Amniotic stem cell (primary cell): ENCODE measurements around the gene PPA1.
"Not testable (repeated sequence)": the region's sequence is repeated elsewhere in the genome, so short reads cannot be mapped to it uniquely, and the experiment has no call there.

Experiments used
- DNase-seq: peaks from one replicate; lab custom pipeline; 2025; lab: John Stamatoyannopoulos, UW

PPA1 gene

DNA sequence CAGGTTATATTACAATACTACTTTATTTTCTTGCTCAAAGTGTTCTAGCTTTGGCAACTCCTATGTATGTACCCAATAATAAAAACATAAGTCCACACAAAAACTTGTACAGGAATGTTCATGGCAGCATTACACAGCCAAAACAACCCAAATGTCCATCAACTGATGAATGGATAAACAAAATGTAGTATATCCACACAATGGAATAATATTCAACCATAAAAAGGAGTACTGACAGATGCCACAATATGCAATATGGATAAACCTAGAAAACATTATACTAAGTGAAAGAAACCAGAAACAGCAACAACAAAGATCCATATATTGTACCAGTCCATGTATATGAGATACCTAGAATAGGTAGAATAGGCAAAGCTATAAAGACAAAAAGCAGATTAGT, 21.0 kb downstream of the PPA1 start:
- DNase-seq, result no peak

DNA sequence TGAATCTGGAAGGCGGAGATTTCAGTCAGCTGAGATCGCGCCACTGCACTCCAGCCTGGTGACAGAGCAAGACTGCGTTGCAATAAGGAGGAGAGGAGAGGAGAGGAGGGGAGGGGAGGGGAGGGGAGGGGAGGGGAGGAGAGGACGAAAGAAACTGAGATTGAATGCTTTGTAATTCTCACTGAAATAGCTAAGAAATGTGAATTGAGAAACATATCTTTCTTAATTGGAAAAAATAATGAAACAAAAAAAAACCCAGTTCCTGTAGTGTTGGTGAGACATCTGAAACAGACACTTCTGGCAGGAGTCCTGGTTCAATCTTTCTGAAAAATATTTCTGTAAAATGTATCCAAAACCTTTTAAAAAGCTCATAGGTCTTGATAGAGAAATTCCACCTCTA, 26.5 kb downstream of the PPA1 start:
- no peak for DNase-seq

DNA sequence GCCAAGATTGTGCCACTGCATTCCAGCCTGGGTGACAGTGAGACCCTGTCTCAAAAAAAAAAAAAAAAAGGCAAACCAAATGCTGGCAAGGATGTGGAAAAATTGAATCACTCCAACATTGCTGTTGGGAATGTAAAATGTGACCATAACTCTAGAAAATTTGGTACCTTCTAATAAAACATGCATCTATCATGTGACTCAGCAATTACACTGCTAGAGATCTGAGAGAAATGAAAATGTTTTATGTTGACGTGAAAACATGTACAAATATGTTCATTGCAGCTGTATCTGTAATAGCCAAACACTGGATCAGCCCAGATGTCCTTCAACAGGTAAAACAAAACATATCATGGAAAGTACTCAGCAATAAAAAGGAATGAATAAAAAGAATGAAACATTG, 32.1 kb downstream of the PPA1 start:
- no peak for DNase-seq

DNA sequence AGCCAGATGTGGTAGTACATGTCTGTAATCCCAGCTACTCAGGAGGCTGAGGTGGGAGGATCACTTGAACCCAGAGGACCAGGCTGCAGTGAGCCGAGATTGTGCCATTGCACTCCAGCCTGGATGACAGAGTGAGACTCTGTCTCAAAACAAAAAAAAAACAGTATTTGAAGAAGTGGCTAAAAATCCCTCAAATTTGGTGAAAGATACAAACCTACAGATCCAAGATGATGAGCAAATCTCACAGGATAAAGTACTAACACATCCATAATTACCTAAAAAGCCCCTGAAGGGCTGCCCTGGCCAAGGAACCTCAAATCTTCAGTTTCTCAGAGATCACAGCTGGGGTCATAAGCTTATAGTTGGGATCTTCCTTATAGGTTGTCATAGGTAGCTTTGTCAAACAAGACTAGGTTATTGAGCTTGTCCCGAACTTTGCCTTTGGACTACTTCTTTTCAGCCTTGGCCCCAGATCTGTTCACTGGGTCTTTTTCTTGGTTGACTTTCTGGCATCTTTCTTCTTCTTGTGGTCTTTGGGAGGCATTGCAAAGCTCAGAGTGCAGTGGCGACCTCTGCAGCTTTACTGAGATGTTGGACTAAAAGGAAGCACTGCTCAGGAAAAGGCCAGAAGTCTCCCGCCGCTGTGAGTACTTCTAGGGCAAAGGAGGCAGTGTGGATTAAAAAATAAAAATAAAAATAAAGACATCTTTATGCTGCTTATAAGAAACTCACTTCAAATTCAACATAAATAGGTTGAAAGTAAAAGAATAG, 34.3 kb downstream of the PPA1 start:
- DNase-seq, result no peak

DNA sequence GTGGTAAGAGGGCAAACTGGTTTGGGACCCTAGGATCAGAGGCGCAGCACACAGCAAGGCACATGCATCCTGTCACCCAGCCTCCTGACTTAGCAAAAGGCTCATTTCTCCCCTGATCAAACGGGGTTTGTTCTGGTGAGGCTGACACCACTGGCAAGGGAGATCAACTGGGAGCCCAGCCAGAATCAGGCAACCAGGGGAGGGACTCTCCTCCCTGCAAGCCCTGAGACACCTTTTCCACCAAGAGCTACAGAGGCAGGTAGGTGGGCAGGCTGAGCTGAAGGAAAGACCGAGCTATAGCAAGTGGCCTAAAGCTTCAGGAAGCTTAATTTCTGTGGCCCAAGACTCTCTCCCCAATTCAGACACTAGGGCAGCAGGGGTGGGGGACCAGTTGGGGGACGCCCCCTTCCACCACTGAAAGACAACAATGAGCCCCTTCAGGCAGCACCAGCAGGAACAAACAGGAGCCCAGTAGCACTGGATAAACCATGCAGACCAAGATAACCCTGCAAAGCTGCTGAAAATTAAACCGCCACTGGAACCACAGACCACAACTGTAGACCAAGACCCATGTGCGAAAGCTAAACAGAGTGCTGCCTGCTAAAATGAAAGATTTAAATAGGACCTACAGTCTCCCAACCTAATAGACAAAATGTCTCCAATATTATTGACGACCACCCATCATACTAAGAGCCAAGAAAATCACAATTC, 35.8 kb downstream of the PPA1 start:
- no peak for DNase-seq

DNA sequence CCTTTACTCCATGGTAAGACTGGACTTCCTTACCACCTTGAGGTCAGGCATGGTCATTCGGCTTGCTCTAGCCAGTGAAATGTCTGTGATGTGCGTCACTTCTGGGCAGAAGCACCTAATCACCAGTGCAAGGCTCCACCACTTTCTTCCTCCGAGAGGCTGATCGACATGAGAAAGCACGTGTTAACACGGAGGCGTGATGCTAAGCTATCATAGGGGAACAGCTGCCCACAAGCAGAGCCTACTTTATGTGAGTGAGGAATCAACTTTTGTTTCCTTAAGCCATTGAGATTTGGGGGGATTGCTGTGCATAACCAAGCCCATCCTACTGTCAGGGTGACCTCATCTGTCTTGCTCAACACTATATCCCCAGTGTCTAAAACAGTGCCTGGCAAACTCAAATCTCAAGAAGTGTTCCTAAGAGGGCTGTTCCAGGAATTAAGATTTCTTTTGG, 39.8 kb downstream of the PPA1 start:
- DNase-seq, result no peak

DNA sequence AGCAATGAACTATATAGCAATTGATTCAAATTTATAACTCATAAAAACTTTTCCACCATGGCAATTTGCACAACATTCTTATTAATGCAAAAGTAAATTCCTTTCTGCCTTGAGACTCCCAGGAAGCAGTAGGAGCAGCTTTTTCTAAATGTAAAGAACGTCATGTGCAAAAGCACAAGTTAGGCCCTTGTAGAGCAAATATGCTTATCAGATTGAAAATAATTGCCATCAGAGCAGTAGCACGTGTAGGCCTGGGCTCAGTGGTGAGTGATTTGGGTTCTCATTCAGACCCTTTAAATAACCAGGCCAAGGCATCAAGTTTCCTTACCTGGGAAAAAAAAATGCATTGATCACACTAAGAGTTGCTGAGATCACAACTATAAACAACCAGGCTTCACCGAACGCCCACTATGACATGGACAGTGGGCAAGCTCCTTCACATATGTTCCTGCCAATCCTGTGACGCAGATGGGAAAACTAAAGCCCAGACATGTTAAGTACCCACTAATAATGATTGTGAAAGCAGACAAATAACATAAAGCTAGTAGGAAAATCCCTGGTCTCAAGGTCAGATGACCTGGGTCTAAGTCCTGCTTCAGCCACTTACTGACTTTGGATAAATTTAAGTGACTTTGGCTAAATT, 40.8 kb downstream of the PPA1 start:
- no peak for DNase-seq

DNA sequence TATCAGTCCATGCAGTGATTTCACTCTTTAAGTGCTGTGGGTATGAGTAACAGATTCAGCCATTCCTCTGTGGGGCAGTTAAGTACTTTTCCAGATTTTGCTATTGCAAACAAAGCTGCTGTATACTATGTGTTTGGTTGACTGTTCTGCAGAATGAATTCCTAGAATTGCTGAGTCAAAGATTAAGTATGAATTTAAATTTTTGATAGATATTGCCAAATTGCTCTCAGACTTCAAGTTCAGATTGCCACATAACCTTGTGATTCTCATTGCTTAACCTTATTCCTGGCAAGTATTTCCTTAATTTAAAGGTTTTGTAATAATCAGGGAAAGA, 41.3 kb downstream of the PPA1 start:
- peak; percentile 74 for DNase-seq

DNA sequence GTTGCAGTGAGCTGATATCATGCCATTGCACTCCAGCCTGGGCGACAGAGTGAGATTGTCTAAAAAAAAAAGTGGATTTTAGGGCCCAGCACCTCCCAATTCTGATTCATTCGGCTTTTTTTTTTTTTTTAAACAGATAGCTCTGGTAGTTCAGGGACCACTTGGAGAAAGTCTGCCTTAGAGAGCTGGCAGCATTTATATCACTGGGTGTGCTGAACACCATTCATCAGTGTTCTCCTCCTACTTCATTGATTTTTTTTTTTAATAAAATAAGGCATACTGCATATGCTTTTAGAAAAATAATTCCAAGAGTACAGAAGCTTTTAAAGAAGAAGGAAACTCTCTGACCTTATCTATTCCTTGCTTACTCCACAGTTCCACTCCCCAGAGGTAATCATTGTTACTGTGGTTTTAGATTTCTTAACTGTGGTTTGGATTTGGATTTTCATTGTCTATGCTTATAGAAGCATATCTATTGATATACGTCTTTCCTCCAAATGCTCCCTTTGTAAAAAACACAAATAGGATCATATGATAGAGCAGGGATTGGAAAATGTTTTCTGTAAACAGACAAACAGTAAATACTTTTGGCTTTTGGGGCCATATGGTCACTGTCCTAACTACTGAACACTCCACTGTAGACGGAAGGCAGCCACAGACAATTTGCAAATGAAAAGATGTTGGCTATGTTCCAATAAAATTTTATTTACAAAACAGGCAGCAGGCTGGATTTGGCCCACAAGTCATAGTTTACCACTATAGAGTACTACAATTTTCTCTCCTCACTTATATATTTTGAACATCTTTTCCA, 41.9 kb downstream of the PPA1 start:
- DNase-seq, result no peak

DNA sequence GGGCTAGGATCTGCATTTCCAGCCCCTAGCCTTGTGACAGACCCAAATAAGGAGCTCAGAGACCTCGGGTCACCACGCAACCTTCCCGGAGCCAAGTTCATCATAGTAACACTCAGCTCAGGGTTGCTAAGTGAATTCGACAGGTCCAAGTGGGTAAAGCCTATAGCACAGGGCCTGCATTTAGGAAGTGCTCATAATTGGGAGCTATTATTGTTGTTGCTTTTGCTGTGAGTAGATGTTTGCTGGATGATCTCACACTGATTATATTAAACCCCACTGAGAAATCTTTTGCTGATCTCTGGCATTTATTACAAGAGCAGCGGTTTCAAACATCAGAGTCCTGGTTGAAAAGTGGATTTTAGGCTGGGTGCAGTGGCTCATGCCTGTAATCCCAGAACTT, 42.6 kb downstream of the PPA1 start:
- no peak for DNase-seq

DNA sequence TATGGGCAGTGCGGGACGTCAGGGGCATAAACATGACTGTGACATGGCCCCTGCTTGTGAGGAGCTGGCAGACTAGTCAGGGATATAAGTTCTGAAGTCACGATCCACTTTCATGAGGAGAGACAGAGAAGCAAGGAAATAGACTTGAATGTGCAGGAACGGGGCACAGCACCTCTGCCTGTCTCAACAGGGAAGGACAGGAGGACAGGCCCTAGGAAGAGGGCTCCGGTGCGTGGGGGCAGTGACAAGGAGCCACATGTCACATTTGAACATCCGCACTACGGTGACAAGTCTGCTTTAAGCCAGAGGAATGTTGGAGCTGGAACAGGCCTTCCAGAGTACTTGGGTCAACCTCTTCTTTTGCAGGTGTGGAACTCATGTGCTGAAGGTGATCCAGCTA, 43.1 kb downstream of the PPA1 start:
- DNase-seq, result no peak

DNA sequence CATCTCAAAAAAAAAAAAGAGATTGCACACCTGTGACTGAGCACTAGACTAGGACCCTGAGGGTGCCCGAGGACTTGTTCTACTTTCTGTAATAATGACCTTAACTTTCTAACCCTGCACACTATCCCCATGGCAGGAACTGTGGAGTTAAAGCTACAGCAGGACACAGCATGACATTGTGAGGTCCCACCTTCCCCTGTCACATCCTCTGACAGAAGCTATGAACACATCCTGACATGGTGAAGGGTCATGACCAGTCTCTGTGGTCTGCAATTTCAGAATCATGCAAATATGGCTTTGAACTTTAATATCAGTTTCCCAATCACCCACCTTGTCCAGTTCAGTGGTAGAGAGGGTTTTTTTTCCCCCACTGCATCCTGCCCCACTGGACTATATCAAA, 44.5 kb downstream of the PPA1 start:
- DNase-seq, result no peak

DNA sequence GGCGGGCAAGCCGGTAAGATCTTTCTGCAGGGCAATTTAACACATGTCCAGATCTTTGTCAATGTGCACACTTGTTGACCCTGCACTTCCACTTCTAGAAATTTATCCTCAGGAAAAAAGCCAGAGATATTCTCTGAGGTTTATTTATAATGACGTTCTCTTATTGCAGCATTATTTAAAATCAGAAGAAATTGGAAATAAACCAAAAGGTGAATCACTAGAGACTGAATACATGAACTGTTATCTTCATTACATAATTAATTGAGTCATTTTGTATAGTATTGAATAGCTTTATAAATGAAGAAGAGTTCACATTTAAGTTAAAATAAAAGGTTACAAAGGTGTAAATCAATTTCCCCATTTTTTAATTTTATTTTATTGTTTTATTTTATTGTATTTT, 46.7 kb downstream of the PPA1 start:
- no peak for DNase-seq

DNA sequence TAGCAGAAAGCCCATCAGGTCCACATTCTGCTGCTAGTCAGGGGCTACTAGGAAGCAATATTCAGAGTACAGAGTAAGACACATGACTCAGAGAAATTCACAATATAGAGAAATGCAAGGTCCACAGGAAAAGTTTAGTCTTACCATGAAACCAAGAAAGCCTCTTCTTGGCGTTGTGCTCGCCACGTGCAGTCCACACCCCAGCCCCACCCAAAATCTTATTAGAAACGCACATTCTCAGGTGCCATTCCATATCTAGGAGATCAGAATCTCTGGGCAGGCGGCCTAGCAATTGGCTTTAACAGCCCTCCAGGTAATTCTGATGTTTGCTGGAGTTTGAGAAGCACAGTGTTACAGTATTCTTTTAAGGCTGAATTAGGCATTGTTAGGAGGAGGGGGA, 47.1 kb downstream of the PPA1 start:
- no peak for DNase-seq

DNA sequence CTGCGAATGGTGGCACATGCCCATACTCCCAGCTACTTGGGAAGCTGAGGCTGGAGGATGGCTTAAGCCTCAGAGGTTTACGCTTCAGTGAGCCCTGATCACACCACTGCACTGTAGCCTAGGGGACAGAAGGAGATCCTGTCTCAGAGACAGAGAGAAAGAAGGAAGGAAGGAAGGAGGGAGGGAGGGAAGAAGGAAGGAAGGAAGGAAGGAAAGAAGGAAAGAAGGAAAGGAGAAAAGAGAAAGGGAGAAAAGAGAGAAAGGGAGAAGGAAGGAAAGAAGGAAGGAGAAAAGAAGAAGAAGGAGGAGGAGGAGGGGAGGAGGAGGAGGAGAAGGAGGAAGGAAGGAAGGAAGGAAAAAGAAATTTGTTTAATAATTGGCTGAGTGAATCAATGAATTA, 49.9 kb downstream of the PPA1 start:
- DNase-seq, result no peak

DNA sequence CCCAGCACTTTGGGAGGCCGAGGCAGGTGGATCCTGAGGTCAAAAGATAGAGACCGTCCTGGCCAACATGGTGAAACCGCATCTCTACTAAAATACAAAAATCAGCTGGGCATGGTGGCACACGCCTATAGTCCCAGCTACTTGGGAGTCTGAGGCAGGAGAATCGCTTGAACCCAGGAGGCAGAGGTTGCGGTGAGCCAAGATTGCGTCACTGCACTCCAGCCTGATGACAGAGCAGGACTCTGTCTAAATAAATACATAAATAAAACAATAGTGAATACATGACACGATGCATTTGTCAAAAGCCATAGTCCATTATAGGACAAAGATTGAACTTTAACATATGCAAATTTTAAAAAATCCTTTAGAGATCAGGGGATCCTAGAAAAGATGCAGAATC, 54.0 kb downstream of the PPA1 start:
- not testable (repeated sequence) for DNase-seq

DNA sequence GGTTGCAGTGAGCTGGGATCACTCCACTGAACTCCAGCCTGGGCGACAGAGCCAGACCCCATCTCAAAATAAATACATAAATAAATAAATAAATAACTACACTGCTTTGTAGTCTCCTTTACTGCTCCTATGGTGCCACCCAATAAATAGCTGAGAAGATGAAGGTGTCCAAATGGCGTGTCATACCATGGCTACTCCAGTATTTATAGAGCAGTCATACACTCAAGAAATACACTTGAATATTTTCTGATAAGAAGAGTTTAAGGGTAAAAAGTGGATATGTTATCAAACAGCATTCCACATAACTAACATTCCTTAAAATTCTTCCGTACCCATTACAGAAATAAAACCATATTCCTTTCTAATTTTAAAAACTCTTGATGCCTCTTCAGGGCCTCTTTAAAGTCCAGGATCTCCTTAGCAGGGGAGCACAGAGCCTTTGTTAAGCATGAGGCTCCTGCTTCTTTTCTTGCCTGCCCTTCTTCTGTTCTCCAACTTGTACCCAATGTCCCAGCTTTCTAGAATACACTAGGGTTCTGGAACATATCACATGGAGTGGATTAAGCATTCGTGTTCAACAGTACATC, 55.0 kb downstream of the PPA1 start:
- DNase-seq, result no peak

DNA sequence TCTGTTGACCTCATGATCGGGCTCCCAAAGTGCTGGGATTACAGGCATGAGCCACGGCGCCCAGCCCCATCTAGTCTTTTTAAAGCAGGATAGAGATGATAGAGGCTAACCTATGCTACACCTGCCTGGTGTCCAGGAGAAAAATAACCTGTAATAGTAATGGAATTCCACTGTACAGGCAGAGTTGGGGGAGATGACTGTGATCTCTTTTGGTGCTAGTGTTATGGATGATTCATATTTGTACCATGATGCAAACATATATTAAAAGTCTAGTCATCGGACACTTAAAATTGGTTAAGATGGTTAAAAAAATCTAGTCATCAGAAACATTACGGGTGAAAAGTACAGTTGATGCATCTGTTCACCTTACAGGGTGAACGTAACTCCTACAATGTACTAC, 56.8 kb downstream of the PPA1 start:
- DNase-seq, result no peak

DNA sequence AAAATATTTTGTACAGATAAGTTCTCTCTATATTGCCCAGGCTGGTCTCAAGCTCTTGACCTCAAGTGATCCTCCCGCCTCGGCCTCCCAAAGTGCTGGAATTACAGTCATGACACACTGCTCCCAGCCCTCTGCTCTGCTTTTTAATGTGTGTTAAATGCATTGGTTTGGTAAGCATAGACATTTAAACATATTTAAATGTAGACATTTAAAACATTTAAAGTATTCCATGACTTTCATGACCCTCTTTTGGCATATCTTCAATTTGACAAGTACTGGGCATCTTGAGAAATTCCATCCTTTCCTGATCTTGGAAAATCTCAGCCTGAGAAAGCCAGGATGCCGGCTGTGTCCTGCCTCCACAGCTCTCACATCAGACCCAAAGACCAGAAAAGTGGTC, 57.7 kb downstream of the PPA1 start:
- DNase-seq, result no peak

DNA sequence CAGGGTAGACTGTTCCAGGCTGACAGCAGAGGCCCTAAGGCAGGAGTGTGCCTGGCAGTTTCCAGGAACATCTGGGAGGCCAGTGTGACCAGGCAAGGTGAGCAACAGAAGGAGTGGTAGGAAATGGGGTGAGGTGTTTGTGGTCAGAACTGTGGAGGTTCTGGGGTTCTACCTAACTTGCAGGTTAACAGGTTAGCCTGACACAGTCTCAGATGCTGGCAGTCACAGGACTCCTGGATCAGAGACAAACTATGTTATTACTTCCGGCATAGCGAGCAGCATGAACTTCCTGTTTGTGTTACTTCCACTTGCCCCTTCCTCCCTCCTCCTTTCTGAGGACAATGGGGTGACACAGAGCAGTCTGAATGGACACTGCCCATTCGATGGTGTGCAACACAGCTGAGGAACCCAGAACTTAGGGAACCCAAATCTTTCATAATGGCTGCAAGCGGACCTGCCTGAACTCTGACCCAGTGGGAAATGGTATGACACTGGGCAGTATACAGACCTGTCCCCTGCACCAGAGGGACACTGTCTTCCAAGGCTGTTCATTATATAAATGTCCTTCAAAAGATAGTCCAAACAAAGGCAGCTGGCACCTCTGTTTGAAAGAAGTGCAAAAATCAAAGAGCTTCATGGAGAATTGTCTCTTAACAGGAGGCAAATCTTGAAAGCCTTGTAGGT, 59.0 kb downstream of the PPA1 start:
- no peak for DNase-seq

DNA sequence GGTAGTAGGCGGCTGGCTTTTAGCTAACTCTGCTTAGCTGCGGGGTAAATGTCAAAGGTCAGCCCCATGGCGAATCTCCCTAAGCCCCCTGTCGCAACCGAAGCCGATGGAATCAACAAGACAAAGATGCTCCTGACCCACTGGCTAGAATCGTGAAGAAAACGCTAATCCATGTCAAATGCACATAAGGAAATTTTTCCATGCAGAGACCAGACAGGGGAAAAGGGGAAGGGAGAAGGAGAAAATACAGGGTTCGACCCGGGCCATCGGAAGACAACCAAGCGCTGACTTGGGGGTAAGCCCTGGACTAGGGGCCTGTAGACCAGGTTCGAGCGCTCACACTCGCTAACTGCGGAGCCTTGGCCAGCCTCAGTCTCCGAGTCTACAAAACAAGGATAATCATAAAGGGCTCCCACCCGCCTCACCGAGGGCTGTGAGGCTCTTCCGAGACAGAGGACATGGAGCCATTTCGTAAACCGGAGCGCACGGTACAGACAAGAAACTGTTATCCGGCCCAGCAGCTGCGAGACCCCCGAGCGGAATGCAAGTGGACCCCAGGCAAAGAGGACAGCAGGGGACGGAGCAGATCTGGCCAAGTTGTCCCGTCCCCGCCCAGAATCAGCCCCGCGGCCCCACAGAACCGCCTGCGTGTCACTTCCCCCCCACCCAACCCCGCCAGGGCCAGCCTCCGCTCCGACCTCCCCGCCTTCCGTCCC, 63.4 kb downstream of the PPA1 start:
- DNase-seq, result no peak
